Measurements from ENCODE around the gene ANXA2.
A peak's percentile ranks its signal among the peaks of the same experiment; 100 is the strongest.
"Not testable (repeated sequence)": the region's sequence is repeated elsewhere in the genome, so short reads cannot be mapped to it uniquely, and the experiment has no call there.

ANXA2 gene

DNA sequence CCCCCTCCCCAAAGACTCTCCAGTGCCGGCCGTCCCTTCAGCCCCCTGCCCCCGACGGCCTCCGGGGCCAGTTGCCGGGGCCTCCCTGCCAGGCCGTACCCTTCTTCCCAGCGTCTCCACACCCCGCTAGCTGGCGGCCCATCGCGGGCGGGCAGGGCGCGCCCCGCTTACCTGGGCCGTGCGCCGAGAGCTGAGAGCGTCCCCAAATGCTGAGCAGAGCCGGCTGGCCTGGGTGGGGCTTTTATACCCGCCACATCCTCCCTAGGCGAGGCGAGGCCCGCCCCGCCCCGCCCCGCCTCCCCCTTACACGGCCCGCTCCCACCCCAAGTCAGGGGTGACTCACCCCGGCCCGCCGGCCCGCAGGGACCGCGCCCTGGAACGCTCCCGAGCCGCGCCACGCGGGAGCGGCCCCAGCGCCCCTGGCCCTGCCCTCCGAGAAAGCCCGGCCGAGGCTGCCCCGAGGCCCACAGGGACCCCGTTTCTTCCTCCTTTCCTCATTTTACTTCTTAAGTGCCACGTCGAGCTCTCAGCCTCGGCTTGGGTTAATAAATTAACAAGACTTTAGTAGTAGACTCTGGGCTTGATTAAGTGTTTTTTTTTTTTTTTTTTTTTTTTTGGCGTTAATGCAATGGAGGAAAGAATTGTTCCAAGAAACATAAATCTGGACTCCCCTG lies at the start of gene ANXA2:
Gene ANXA2 (minus strand): TSS at position 215 of the 674 bp plus-strand sequence. CDS start 11,911 bp downstream, outside the sequence.
- peak; percentile 80 for DNase-seq (ENCODE audit: low read depth)

DNA sequence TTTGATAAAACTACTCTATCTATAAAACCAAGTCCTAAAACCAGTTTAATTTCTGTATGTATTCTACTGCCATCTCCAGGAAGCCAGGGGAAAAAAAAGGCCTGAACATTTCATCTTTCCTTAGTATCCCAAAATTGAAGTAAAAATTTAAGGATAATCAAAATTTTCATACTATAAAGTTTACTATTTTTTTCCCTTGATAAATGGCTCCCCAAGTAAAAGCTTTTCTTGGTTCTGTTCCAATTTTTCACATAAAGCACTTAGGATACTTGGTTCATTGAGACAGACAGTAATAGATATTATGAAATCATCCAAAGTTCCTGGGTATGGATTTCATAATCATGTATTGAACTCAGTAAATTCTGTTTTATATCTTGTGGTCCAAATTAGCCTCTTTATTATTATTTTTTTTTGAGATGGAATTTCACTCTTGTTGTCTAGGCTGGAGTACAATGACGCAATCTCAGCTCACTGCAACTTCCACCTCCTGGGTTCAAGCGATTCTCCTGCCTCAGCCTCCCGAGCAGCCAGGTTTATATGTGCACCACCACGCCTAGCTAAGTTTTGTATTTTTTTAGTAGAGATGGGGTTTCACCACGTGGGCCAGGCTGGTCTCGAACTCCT lies 46.6 kb upstream of the ANXA2 start:
- peak; percentile 61 for DNase-seq (ENCODE audit: low read depth)

DNA sequence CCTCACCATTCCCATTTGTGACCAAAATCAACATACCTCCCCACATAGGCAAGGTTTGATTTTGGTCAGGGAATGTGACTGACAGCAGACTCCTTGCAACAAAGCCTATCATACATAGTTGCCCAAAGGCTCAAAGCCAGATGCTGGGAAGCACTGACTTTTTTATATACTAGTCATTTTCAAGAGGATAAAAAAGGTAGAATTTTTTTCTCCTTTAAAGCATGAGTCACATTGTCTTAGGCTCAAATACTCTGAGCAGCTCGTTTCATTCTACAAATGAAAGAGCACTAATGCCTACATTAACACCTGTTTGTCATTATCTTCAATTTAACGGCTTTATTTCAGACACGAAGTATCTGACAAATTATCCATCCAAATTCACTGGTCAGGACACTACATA lies 45.0 kb upstream of the ANXA2 start:
- DNase-seq (ENCODE audit: low read depth): no peak

DNA sequence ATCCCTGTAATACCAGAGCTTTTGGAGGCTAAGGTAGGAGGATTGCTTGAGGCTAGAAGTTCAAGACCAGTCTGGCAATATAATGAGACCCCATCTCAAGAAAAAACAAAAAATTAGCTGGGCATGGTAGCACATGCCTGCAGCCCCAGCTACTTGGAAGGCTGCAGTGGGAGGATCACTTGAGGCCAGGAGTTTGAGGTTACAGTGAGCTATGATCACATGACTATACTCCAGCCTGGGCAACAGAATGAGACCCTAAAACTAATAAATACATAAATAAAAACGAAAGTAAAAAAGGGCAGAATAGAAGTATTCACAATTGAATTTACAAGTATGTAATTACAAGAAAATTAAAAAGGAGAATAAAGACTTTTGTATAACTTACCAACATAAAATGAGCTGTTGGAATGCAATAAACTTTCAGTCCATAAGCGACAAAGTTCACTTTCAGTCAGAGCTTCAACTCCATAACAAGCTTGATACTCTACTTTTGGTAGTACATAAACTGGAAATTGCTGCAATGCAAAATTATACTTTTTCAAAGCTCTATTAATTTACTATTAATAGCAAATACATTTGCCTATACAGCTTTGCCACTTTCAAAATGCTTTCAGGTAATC lies 44.4 kb upstream of the ANXA2 start:
- no peak for DNase-seq (ENCODE audit: low read depth)

DNA sequence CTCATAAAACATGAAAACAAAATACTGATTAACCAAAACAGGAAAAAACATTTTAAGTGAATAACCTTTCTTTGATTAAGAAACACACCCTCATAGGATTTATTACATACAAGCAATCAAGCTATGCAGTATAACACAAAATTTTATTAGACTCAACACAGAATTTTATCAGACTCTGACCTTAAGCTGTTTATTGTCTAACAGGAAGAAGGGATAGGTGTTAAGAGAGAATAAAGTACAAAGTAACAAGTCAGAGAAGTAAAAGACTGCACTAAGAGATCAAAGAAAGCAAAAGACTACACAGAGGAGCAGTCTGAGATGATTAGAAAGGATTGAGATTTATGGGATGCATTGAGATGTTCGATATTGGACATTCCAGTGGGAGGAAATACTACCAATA lies 43.5 kb upstream of the ANXA2 start:
- no peak for DNase-seq (ENCODE audit: low read depth)

DNA sequence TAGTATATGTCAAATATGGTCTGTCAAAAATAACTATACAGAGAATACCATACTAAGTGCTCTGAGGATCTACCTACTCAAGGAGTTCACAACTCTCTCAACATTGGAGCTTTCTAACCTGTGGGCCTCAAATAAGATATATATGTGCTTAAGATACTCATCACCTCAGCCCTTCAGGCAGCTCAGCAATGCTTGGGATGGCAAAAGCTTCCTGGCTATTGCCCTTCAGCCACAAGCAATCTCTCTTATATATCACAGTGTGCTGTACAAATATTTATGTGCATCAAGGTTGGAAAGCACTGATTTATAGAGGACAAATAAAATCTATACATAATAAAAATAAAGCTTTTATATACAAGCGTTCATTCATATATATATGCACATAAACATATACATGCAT lies 40.9 kb upstream of the ANXA2 start:
- DNase-seq (ENCODE audit: low read depth): no peak

DNA sequence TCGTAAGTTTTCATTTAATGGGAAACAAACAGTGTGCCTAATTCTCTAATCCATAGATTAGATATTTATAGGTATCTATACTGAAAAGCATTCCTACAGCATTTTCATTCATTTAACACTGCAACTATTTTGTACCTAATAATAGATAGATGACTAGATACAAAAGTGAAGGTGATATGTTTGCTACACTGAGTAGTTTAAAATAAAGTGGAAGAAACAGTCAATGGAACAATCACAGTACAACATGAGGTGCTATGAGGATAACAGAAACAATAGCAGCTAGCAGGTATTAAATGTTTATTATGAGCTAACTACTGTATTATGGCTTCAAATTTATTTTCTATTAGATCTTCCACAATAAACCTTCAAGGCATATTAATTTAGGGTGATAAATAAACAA lies 31.1 kb upstream of the ANXA2 start:
- DNase-seq (ENCODE audit: low read depth): no peak

DNA sequence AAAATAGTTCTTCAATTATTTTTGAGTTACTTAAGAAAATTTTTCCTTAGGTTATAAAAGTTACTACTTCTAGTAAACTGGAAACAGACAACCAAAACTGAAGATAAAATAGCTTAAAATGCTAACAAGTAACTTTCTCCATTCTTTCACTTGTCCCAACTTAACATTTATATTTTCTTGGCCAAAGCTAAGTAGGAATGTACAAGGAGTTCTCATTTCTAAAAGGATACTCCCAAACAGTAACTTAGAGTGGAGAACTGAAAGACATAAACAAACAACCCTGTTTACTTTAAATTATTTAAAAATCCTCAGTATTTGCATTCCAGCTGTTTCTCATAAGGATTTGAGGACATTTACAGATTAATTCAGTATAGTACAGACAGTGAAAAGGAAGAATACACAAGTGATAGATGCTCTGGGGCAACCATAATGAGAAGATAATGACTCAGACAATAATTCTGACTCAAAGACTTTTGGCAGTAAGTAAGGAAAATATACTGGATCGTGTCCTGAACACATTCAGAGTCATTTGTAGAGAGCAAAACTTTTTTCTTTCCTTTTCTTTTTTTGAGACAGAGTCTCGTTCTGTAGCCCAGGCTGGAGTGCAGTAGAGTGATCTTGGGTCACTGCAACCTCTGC lies 29.2 kb upstream of the ANXA2 start:
- DNase-seq (ENCODE audit: low read depth): peak; percentile 71

DNA sequence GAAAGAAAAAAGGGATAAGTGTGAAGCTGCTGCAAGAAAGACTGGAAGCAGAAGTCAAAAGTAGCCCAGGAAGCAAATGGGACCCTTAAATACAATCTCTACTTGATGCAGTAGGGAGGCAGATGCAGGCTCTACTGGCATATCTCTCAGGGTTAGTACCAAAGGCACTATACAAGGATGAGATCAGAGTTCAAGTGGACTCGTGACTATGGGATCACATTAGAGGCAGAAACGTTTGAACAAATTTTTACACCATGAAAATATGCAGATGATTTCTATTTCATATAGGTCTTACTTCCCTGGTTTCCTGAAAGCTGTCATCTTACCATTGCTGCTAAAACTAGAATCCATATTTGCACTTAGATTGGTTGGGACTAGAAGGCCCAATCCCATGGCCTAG lies 27.7 kb upstream of the ANXA2 start:
- DNase-seq (ENCODE audit: low read depth): no peak

DNA sequence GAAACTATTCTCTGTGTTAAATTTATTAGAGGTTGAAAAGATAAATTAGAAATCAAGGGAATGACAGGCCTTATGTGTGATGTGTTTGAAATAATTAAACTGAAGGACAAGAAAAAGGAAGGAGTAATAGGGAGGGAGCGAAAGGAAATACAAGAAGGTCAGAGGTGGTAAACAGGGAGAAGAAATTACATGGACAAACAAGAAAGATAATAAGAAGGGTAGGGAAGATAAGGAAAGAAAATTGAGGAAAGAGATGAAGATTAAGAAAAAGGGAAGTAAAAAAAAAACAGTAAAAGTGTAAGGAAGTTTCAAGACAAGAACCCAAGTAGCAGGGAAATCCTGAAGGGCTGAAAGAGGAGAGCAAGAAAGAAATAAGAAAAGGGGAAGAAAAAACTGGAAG lies 26.2 kb upstream of the ANXA2 start:
- DNase-seq (ENCODE audit: low read depth): no peak

DNA sequence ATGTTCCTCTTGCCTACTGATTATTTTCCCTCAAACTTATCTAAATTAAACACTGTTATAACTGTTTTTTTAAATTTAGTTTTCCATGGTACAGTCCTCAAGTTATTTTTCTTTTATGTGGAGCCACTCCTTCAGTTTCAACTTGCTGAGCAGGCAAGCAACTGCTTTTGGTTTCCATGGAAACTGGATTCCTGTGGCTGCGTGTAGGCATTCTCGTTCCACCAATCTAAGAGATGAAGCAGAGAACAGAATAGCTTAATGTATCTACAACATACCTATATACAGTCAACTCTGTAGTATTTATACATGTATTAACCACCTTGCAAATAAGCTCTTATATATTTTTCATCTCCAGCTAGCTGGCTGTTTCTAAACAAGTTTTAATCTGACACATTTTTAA lies 25.8 kb upstream of the ANXA2 start:
- DNase-seq (ENCODE audit: low read depth): peak; percentile 92

DNA sequence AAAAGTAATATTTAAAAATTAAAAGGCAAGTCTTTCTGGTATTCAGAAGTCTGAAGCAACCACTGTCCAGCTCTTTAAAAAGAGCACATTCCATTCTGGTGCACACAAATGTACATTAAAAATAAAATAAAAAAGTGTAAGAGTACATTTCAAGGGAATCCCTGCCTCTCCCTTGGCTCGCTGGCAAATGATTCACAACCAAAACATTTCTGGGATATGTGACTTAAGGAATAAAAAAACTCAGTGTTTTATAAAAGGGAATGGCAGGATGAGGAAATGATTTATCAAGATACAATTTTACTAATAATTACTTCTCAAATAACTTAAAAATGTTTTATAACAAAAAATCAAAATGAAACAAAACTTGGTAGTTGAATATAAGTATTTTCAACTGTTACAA lies 23.8 kb upstream of the ANXA2 start:
- DNase-seq (ENCODE audit: low read depth): peak; percentile 73

DNA sequence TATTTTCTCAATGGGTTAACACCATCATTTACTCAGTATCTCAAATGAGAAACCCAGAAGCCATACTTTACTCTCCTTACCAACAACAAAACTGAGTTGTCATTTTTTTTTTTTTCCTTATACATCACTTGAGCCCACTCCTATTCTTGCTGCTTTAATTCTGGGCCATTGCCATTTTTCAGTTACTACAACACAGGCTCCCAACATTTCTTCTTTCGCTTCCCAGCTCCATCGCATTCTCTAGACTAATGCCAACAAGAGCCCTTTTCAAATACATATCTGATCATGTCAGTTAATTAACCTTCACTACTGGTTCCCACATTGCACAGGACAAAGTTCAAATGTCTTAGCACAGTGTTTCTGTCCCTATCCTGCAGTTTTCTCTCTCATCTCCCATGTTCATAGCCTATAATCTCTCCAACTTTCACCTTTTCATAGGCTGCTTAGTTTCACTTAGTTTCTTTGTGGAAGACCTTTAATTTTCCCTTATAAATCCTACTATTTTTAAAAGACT lies 22.5 kb upstream of the ANXA2 start:
- no peak for DNase-seq (ENCODE audit: low read depth)

DNA sequence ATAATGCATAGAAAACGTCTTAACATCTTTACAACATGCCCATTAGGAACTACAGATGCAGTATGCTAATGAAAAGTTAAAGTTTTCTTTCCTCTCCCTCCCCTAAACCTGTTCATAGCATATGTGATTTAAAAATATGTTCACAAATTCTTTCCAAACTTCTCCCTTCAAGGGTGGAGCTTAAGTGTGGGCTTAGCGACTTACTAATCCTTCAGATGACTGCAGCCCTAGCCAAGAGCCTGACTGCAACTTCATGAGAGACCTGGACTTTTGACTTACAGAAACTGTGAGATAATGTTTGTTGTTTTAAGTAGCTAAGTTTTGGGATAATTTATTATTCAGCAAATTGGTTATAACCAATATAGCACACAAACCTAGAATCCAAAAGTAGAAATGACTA lies 22.0 kb upstream of the ANXA2 start:
- DNase-seq (ENCODE audit: low read depth): no peak

DNA sequence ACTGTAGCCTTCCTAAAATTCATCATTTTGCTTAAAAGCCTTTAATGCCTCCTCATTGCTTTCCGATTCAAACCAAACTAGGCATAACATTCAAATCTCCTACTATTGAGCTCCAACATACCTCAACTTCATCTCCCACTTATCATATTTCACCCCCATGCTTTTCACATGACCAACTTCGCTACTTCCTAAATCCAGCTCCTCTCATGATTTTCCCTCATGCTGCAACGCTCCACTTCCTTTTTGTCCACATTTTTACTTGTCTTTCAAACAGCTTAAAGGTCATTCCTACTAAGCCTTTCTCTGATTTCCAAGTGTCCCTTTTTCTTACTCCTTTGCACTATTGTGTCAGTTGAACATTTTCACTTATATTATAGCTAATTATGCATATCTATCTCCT lies 20.3 kb upstream of the ANXA2 start:
- DNase-seq (ENCODE audit: low read depth): no peak

DNA sequence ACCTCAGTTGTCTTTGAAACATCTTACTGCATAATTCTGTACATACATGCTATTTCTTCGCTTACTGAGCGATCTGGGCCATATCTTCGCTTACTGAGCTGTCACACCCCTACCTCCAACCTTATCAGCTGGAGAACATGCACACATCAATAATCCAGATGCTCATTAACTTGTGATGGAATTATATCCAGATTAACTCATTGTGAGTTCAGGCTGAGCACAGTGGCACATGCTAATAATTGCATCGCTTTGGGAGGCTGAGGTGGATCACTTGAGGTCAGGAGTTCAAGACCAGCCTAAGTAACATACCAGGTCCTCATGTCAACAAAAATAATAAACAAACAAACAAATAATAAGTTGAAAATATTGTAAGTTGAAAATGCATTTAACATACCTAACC lies 19.3 kb upstream of the ANXA2 start:
- no peak for DNase-seq (ENCODE audit: low read depth)

DNA sequence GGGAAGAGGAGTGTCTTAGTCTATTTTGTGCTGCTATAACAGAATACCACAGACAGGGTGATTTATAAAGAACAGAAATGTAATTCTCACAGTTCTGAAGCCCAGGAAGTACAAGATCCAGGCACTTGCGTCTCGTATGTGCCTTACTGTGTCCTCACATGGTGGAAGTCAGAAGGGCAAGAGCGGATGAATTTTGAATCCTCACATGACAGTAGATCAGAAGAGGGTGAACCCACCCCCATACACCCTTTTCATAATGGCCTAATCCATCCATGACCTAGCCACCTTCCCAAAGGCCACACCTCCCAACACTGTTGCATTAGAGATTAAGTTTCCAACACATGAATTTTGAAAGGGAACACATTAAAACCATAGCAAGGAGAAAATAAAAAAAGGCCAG lies 18.7 kb upstream of the ANXA2 start:
- DNase-seq (ENCODE audit: low read depth): no peak

DNA sequence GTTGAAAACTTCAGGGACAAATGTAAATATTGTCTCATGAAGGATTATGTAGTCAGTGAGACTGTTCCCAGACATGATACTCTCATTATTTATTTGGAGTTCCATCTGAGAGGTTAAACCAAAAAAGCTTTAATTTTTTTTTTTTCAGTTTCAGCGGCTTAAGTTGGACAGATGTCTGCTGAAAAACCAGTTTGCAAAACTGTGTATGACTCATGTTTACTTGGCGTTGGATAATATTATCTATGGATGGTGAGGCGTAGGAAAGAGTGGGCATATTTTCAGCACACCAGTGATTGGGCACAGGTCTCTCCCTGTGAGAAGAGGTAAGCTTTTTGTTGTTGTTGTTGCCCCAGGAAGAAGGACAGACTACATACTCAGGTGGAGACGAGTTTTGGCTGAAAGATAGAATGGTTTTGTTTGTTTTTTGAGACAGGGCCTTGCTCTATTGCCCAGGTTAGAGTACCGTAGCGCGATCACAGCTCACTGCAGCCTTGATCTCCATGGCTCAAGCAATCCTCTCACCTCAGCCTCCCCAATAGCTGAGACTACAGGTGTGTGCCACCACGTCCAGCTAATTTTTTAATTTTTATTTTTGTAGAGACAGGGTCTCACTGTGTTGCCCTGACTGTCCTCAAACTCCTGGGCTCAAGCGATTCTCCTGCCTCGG lies 16.4 kb upstream of the ANXA2 start:
- peak; percentile 71 for DNase-seq (ENCODE audit: low read depth)

DNA sequence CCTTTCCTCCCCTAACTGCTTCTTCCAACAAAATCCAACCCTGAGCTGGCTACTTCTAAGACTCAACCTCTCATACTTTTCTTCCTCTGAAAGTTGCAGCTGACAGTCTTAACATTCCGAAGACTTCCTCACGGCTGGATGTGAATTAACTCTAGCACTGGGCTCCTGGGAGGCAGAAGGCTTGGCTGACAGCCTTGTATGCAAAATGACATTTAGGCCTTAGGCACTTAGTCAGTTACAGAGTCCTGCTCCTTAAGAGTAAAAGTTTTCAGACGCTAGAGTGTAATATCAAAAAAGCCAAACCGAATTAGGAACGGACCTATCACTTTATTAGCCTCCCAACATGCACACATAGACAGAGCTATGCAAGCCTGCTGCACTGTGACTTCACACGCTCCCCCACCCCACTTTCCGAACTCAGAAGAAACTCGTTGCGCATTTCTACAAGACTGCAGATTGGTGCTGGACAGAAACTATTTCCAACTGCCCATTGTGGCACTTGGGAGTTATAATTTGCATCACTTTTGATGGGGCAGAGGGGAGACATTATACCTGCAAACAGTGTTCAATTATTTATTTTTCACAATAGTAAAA lies 15.5 kb upstream of the ANXA2 start:
- DNase-seq (ENCODE audit: low read depth): no peak

DNA sequence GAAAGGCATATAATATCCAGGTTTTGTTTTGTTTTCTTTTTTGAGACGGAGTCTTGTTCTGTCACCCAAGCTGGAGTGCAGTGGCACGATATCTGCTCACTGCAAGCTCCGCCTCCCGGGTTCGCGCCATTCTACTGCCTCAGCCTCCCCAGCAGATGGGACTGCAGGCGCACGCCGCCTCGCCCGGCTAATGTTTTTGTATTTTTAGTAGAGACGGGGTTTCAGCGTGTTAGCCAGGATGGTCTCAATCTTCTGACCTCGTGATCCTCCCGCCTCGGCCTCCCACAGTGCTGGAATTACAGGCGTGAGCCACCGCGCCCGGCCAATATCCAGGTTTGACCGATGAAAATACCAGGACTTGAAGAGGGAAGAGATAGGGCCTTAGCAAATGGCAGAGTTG lies 15.0 kb upstream of the ANXA2 start:
- not testable (repeated sequence) for DNase-seq (ENCODE audit: low read depth)

DNA sequence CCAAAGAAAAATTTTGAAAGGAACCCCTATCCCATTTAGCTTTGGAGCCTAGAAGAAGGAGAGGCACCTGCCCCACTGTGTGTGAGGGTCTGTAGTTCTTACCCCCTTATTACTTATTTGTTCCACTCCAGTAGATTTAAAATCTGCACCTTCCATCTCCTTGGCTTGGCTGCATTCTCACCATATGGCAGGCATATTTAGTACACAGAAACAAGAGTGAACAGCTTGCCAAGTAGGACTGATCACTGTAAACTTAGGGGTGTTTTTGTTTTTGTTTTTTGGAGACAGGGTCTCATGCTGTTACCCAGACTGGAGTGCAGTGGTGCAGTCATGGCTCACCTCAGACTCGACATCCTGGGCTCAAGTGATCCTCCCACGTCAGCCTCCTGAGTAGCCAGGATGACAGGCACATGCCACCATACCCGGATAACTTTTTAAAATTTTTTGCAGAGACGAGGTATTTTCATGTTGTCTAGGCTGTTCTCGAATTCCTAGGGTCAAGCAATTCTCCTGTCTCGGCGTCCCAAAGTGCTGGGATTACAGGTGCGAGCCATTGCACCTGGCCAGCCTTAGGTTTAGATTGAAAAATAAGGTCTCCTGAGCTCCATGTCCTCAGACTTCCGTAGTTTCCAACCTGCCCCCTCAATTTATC lies 14.1 kb upstream of the ANXA2 start:
- DNase-seq (ENCODE audit: low read depth): no peak
